HG03159 (cell line): ENCODE results near the gene MAPK11.

Experiments
- ATAC-seq: cut with Tn5 transposase; IDR thresholded peaks from one replicate; pipeline ENCODE4 v1.9.1; 2021; ENCODE audit warnings: mild to moderate bottlenecking, moderate library complexity; ENCODE audit not compliant: unreplicated experiment

Gene MAPK11

GRCh38 chr22:50308597-50308935 lies 38.4 kb upstream of the MAPK11 start:
- no peak for ATAC-seq

- no peak for ATAC-seq
These were observed 37.9 kb upstream of the MAPK11 start for GRCh38 chr22:50307890-50308596.

- peak; percentile 42 for ATAC-seq
These were observed 36.9 kb upstream of the MAPK11 start, which contains the start of gene PLXNB2 for GRCh38 chr22:50306753-50307749. Gene PLXNB2, minus strand, starts transcription at chr22:50307646. Its CDS starts 17,062 bp downstream, at chr22:50290584.

GRCh38 chr22:50305923-50306566 lies 35.9 kb upstream of the MAPK11 start:
- no peak for ATAC-seq

- ATAC-seq: no peak
These were observed 35.3 kb upstream of the MAPK11 start for GRCh38 chr22:50305393-50305922.

- no peak for ATAC-seq
These were observed 34.6 kb upstream of the MAPK11 start for GRCh38 chr22:50304528-50305392.

GRCh38 chr22:50303848-50304527 lies 33.8 kb upstream of the MAPK11 start:
- no peak for ATAC-seq

- ATAC-seq: no peak
These were observed 33.3 kb upstream of the MAPK11 start for GRCh38 chr22:50303515-50303847.

- ATAC-seq: no peak
These were observed 32.4 kb upstream of the MAPK11 start for GRCh38 chr22:50302564-50302963.

- ATAC-seq: no peak
These were observed 31.9 kb upstream of the MAPK11 start for GRCh38 chr22:50302041-50302541.

GRCh38 chr22:50301581-50301991 lies 31.4 kb upstream of the MAPK11 start:
- ATAC-seq: no peak

- no peak for ATAC-seq
These were observed 30.6 kb upstream of the MAPK11 start for GRCh38 chr22:50300620-50301257.

- no peak for ATAC-seq
These were observed 29.8 kb upstream of the MAPK11 start for GRCh38 chr22:50299785-50300619.

- ATAC-seq: no peak
These were observed 29.0 kb upstream of the MAPK11 start for GRCh38 chr22:50298937-50299784.

- ATAC-seq: no peak
These were observed 28.1 kb upstream of the MAPK11 start for GRCh38 chr22:50298266-50298637.

- ATAC-seq: no peak
These were observed 27.5 kb upstream of the MAPK11 start for GRCh38 chr22:50297510-50298265.
